Measurements from ENCODE around the gene SOX30.
"Not testable (repeated sequence)": the region's sequence is repeated elsewhere in the genome, so short reads cannot be mapped to it uniquely, and the experiment has no call there.

Gene SOX30

DNA sequence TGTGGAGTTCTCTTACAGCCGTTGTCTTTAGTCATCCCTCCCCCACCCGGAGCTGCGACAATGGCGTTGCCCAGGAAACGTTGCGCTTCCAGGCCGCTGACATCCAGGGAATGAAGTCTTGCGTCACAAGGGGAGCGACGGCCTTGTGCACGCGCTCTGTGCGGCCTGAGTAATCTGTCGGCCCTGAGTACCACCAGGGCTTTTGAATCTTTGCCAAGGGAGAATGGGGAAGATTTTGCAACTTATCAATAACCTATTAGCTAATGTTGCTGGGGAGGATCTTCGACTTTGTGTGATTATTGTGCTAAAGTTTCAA lies at the start of gene SOX30:
Gene SOX30 (minus strand): TSS at position 62 of the 316 bp plus-strand sequence. CDS start 360 bp downstream, outside the sequence.
- no peak for DNase-seq (ENCODE audit: extremely low read depth in 1 of 2, low read depth in 1 of 2)

DNA sequence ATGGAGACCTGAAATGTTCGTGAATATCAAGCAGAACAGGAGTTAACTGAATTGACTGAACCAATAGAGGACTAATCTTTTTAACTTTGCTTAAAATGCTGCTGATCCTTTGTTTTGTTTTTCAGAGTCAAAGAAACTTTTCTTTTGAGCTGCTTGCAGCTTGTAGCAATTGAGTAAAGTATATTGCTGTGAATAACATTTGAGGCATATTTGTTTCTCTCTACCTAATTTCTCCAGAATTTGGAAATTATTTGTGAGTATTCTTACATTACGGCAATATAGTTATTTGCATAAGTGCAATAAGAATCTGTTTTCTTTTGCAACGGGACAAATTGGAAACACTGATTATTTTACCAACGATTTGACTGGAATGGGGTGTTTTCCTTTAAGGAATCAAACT lies 46.4 kb upstream of the SOX30 start:
- DNase-seq (ENCODE audit: extremely low read depth in 1 of 2, low read depth in 1 of 2) = not testable (repeated sequence)

- not testable (repeated sequence) for DNase-seq (ENCODE audit: extremely low read depth in 1 of 2, low read depth in 1 of 2)
Observed at GRCh38 chr5:157696154-157696553, 43.9 kb upstream of the SOX30 start.

DNA sequence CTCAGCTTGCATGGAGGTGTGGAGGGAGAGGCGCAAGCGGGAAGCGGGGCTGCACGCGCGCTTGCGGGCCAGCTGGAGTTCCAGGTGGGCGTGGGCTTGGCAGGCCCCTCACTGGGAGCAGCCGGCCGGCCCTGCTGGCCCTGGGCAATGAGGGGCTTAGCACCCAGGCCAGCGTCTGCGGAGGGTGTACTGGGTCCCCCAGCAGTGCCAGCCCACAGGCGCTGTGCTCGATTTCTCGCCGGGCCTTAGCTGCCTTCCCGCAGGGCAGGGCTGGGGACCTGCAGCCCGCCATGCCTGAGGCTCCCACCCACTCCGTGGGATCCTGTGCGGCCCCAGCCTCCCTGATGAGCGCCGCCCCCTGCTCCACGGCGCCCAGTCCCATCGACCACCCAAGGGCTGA lies 41.6 kb upstream of the SOX30 start:
- not testable (repeated sequence) for DNase-seq (ENCODE audit: extremely low read depth in 1 of 2, low read depth in 1 of 2)

GRCh38 chr5:157690690-157691433 lies 38.6 kb upstream of the SOX30 start:
- no peak for DNase-seq (ENCODE audit: extremely low read depth in 1 of 2, low read depth in 1 of 2)

- no peak for DNase-seq (ENCODE audit: extremely low read depth in 1 of 2, low read depth in 1 of 2)
Observed at GRCh38 chr5:157689942-157690689, 37.9 kb upstream of the SOX30 start.

GRCh38 chr5:157687198-157687554 lies 34.9 kb upstream of the SOX30 start:
- no peak for DNase-seq (ENCODE audit: extremely low read depth in 1 of 2, low read depth in 1 of 2)

- not testable (repeated sequence) for DNase-seq (ENCODE audit: extremely low read depth in 1 of 2, low read depth in 1 of 2)
Observed at GRCh38 chr5:157686276-157687197, 34.3 kb upstream of the SOX30 start.

GRCh38 chr5:157682257-157682656 lies 30.0 kb upstream of the SOX30 start:
- DNase-seq (ENCODE audit: extremely low read depth in 1 of 2, low read depth in 1 of 2) = no peak

DNA sequence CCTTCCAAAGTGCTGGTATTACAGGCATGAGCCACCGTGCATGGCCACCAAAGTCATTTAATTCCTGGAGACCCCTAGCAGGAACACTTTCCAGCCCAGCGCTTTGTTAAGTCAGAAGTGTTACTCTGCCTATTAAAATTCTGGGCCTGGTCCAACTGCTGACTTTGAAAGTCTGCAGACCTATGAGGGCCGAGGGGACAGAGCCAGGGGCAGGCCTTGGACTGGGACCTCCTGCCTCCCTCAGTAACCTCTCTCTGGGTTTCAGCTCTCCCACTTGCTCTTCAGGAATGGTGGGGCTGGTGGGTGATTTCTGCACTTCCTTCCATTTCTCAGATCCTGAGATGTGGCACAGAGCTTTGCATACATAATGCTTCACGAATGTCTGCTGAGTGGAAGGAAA lies 28.8 kb upstream of the SOX30 start:
- no peak for DNase-seq (ENCODE audit: extremely low read depth in 1 of 2, low read depth in 1 of 2)

DNA sequence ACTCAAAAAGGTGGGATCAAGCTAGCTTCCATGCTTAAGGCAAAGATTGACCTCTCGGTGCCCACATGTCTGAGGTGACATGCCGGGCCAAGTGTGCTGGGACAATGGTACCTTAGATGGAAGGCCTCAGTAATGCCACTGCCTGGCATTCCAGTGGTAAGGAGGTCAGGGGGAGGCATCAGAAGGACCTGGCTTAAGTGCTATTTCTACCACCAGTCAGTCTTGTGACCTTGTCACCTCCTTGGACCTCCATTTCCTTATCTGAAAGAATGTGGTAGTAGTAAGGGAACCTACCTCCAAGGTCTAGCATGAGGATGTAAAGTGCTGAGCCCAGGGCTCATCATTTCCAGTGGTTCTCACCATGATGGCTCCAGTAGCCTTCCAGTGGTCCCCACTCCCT lies 28.0 kb upstream of the SOX30 start:
- no peak for DNase-seq (ENCODE audit: extremely low read depth in 1 of 2, low read depth in 1 of 2)

DNA sequence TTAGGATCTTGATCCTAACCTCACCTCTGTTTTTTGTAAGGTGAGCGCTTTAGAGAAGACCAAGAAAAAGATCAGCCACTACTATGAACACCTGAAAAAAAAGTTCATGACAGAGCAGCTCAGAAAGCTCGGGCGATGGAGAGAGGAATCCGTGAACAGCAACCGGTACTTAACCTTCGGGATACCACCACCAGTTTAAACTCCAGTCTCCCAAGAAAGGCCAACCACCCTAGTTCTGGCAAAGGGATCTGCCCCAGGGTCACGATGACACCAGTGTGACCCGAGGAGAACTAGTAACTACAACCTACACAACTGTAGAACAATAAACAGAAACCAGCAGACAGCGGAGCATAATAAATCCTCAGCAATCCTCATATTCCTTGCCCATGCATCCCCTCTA lies 27.6 kb upstream of the SOX30 start:
- DNase-seq (ENCODE audit: extremely low read depth in 1 of 2, low read depth in 1 of 2) = no peak

- DNase-seq (ENCODE audit: extremely low read depth in 1 of 2, low read depth in 1 of 2) = no peak
Observed at GRCh38 chr5:157677931-157678330, 25.7 kb upstream of the SOX30 start.

- not testable (repeated sequence) for DNase-seq (ENCODE audit: extremely low read depth in 1 of 2, low read depth in 1 of 2)
Observed at GRCh38 chr5:157674351-157674750, 22.1 kb upstream of the SOX30 start.

DNA sequence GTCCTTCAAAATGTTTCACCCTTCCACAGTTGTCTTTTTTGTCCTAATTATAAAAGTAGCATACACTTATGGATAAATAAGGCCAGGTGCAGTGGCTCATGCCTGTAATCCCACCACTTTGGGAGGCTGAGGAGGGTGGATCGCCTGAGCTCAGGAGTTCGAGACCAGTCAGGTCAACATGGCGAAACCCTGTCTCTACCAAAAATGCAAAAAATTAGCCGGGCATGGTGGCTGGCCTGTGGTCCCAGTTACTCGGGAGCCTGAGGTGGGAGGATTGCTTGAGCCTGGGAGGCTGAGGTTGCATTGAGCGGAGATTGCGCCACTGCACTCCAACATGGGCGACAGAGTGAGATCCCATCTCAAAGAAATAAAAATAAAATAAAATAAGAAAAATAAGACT lies 20.7 kb upstream of the SOX30 start:
- DNase-seq (ENCODE audit: extremely low read depth in 1 of 2, low read depth in 1 of 2) = no peak

DNA sequence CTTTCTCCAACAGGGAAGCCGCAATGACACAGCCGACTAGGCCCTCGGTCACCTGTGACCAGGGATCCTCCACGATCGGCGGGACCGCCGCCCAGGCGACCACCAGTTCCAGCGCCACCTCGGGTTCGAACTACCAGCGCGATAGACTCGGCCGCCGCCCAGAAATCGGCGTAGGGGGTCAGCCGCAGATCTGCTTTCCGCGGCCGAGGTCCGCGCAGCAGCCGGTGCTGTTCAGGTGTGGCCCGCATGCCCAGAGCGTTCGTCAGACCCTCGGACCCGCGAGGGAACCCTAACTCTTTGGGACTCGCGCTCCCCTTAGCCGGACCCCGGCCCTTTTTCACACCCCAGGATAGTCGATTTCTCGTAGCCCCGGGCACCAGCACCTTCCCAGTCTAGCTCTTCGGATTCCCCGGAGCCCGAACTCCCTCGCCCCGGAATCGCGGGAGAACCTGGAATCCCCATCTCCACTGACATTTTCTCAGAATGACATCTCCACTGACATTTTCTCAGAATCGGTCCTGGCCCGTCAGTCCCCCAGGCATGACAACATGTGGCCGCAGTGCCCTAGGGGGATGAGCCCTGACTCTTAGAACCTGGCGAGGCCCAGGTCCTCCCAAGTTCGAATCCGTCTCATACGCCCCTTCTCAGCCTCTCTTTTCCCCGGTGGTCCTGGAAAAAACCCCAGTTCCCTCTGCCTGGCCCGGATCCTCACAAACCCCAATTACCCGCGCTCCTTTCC lies 19.5 kb upstream of the SOX30 start:
- DNase-seq (ENCODE audit: extremely low read depth in 1 of 2, low read depth in 1 of 2) = no peak

DNA sequence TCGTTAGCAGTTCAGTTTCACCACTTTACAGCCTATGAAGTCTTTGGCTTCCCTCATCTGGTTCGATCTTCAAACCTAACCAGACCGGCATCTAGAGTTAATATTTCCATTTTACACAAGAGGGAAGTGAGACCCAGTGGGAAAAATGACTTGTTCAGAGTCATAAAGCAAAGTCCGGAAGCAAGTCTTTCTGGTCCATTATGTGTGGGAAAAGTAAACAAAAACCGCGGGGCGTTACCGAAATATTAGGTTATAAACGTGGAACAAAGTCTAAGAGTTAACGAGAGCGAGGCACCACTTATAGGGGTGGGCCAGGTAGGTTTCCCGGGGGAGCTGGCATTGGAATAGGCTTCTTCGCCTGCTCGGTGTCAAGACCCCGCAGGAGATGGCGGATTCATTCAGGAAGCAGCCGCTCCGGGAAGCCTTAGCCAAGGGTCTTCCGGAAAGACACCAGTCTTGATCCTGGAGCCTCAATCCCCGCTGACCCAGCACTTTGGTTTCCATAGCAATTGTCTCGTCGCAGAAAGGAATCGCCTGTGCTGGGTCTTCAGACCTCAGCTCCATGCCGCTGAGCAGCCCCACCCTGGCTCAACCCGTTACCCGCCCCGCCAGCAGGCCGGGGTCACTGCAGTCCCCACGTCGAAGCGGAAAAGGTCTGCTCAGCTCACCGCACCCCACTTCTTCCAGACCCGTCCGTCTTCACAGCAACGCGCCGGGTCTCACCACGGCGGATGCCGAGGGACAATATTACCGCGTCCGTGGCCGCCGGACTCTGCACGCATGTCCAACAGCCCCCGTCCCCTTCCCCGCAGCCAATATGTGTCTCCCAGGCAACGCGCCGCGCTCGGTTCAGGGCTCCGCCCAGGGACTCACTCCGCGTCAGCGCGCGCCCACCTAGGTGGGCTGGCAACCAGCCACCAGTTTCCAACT lies 18.7 kb upstream of the SOX30 start, which contains the start of gene C5orf52:
Gene C5orf52 (plus strand): TSS at position 872 of the 930 bp plus-strand sequence. CDS start 82 bp downstream, outside the sequence.
- no peak for DNase-seq (ENCODE audit: extremely low read depth in 1 of 2, low read depth in 1 of 2)

DNA sequence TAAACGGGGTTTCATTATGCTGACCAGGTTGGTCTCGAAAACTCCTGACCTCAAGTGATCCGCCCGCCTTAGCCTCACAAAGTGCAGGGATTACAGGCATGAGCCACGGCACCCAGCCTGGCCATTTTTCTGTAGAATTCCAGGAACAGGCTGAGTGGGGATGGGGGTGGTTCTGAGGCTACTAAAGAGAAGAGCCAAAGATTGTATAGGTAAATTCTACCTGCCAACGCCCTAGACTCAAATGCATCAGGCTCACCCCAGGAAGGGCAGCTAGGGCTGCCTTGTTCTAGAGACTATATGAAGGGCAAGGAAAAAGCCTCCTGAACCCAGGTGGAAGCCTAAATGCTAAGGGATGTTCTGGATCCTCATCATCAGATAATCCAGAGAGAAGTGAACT lies 17.5 kb upstream of the SOX30 start:
- DNase-seq (ENCODE audit: extremely low read depth in 1 of 2, low read depth in 1 of 2) = no peak

GRCh38 chr5:157668356-157668755 lies 16.1 kb upstream of the SOX30 start:
- DNase-seq (ENCODE audit: extremely low read depth in 1 of 2, low read depth in 1 of 2) = no peak
